Measurements from ENCODE around the gene GBE1. TPM values are rescaled to one million over a fixed set of nuclear protein-coding genes. Genes with fewer than 3 reads are reported as not detected.

Gene GBE1
- total and polyA plus RNA-seq, 12 donors: 16.0 to 104 (median 82.4) TPM

GRCh38 chr3:81702126-81702525 lies 59.3 kb downstream of the GBE1 start:
- no peaks in the 10 kb centered on the region for H3K9me3 ChIP-seq (replicated peaks in 1 of 3)
- peaks cover 0 to 6% of the 10 kb centered on the region in 2 donors for H3K4me1 ChIP-seq (replicated peaks in 1 of 2)
- 79 to 83% (median 81%) methylated on average over 2 of the region's 2 CpGs for WGBS, 4 donors
- TF ChIP-seq CTCF (IDR thresholded peaks at IDR 0.05) (no peak), POLR2A (IDR thresholded peaks at IDR 0.05) (no peak)
- H3K27me3 ChIP-seq: no peaks in the 10 kb centered on the region
- intact Hi-C loops (cut with DNase I): no loop called here
- H3K4me3 ChIP-seq: no peak overlapping the region
- H3K27ac ChIP-seq: no peak overlapping the region
- H3K36me3 ChIP-seq (replicated peaks in 1 of 2): no peaks in the 10 kb centered on the region
- DNase-seq: no peak

GRCh38 chr3:81699536-81700320 lies 61.7 kb downstream of the GBE1 start:
- DNase-seq: no peak
- intact Hi-C loops (cut with DNase I): no loop called here
- Histone ChIP-seq H3K9me3 (replicated peaks in 1 of 3) (no peaks in the 10 kb centered on the region), H3K4me3 (no peak overlapping the region), H3K27ac (no peak overlapping the region), H3K36me3 (replicated peaks in 1 of 2) (no peaks in the 10 kb centered on the region), H3K4me1 (replicated peaks in 1 of 2) (no peaks in the 10 kb centered on the region), H3K27me3 (no peaks in the 10 kb centered on the region)
- TF ChIP-seq CTCF (IDR thresholded peaks at IDR 0.05): no peak
- no peak for TF ChIP-seq POLR2A (IDR thresholded peaks at IDR 0.05)
- 94 to 96% (median 95%) methylated on average over 8 of the region's 8 CpGs for WGBS, 4 donors

GRCh38 chr3:81696090-81696489 lies 65.4 kb downstream of the GBE1 start:
- no peaks in the 10 kb centered on the region for H3K4me1 ChIP-seq (replicated peaks in 1 of 2)
- intact Hi-C loops (cut with DNase I): no loop called here
- 83 to 92% (median 90%) methylated on average over 3 of the region's 3 CpGs for WGBS, 4 donors

GRCh38 chr3:81695302-81695701 lies 66.1 kb downstream of the GBE1 start:
- Histone ChIP-seq H3K4me1 (replicated peaks in 1 of 2) (no peaks in the 10 kb centered on the region), H3K9me3 (replicated peaks in 1 of 3) (no peaks in the 10 kb centered on the region), H3K4me3 (no peak overlapping the region), H3K27me3 (no peaks in the 10 kb centered on the region), H3K27ac (no peak overlapping the region), H3K36me3 (replicated peaks in 1 of 2) (no peaks in the 10 kb centered on the region)
- TF ChIP-seq POLR2A (IDR thresholded peaks at IDR 0.05) (no peak), CTCF (IDR thresholded peaks at IDR 0.05) (no peak)
- intact Hi-C loops (cut with DNase I): no loop called here
- DNase-seq: no peak
- 91 to 97% (median 94%) methylated on average over 2 of the region's 2 CpGs for WGBS, 4 donors

More at GRCh38 chr3:81696090-81696489, 65.4 kb downstream of the GBE1 start:
- Histone ChIP-seq H3K4me3 (no peak overlapping the region), H3K36me3 (replicated peaks in 1 of 2) (no peaks in the 10 kb centered on the region), H3K27ac (no peak overlapping the region), H3K9me3 (replicated peaks in 1 of 3) (no peaks in the 10 kb centered on the region), H3K27me3 (no peaks in the 10 kb centered on the region)
- TF ChIP-seq POLR2A (IDR thresholded peaks at IDR 0.05) (no peak), CTCF (IDR thresholded peaks at IDR 0.05) (no peak)
- no peak for DNase-seq

Data from adrenal gland (tissue), 12 donors.